ENCODE data around the gene NPAS2.

The NPAS2 gene

DNA sequence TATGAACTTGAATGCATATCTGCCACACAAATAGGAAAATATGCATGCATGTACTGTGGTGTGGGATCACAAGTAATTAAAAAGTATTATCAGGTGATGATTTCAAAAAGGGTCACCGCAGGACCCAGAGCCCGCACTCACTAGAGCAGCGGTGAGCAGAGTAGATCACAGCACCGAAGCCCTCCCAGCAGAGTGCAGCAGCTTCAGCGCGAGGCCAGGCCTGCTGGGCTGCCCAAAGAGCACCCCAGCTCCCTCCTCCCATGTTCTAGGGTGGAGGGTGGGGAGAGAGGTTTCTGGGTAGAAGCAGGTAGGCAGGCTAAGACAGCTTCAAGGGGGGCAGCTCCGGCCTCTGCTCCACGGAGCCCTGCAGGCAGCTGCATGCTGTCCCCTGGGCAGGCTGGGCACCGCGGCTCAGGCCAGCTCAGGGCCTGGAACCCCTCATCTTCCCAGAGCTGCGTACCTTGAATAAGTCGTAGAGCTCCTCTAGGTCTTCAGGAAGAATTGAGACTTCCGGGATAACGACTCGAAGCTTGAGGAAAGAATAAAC, 207.1 kb downstream of the NPAS2 start:
- no peak for DNase-seq

DNA sequence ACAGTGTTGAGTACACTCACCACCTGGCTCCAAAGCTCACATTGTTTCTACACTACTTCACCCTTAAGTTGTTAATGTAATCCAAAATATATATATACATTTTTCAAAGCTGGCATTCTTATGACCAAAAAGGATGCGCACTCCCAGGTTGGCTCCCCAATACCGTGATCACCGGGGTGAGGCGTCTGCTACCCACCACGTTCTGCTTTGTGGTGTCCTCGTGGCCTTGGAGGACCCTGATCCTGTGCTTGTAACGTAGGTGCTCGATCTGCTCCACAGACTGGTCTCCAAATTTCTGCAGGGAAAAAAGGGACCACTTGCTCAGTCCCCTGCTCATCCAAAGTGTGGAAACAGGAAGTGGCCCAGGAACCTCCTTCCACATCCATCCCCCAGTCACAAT, 207.9 kb downstream of the NPAS2 start:
- DNase-seq = no peak

DNA sequence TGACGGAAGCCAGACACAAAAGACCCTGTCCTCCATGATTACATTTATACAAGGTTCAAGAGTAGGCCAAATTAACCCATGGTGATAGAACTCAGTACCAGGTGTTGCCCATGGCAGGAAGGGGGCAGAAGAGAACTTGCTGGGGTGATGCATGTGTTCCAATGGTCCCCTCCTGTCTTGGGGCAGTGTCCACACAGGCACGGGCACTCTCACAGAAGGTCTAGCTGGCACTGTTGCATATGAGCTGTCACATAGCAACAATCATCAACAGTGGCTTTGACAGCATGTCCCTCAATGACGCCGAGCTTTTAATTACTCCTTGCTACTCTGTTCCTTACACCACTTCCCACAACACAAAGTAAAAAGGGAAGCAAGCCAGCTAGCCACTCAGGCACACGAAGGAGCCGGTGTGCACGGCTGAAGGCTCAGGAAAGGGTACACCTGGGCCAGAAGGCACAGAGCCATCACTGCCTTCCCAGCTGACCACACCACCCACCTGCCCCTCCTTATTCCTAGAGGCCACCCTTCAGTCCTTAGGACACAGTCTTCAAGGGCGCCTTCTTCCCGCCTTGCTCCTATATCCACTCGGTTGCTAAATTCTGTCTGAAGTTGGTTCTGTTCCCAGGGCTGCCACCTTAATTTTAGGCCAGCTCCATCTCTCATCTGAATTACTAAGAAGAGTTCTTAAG, 211.1 kb downstream of the NPAS2 start:
- DNase-seq = no peak

DNA sequence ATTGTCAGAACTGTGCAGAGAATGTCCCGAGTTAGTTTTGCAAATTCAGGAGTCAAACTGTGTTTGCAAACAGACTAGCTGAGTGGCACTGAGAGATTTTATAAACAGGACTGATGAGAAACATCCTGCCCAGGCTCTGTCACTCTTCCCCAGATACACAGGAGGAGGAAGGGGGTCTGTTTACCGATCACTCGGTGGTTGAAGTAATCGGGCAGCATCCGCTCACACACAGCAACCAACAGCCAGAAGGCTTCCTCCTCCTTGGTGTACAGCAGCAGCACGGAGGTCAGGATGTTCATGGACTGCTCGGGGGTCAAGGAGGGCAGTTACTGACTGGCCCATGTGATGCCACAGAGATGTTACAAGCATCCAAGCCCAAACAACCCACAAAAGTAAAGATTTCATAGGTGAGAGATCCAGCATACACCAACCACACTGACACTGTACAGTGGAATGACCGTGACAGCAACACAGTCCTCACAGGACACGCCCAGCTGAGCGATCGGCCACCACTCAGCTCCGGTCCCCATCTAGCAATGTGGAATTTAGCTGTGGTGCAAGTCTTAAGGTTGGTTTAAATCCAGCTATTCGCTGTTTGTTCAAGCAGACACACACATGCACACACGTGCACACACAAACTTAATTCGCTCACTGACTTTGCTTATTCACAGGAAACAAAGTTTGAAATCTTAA, 212.3 kb downstream of the NPAS2 start:
- DNase-seq = no peak

DNA sequence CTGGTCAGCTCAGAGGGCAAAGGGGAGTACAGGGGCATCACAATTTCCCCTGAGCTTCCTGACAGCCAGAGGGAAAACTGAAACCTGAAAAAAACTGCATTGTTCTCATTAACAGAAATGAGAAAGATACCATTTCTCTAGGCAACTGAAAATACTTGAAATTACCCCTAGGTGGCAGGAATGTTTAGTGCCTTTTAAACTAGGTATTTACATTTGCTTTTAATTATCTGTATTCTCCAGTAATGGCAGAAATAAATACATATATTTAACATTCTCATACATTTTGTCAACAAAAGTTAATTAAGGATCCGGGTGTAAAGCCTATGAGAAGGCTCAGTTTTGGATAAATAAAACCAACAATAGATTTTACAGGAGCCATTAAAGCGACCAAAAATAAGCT, 216.6 kb downstream of the NPAS2 start:
- DNase-seq = peak in 1 of 2 experiments; percentile 4

DNA sequence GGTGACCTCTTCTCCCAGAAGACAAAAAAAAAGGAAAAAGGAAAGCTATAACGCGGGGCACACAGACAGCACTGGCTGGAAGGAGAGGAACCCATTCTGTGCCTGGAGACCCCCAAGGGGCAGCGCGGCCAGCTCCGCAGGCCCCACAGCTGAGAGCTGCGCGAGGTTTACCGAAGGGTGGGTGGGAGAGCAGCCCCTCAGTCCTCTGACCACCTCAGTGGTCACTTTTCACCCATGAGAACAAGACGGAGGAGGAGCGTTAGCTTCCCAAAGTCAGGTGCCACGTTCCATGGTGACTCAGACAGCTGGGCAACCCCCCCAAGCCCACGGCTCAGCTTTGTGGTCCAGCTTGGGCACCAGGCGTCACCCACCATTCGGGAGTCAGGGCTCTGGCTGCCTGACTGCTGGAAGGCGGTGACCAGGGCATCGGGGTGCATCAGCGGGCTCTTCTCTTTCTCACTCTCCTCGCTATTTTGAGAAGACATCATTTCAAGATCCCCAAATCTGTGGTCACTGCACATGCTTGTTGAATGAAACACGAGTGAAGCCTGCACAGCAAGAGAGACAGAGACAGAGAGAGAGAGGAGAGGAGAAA, 217.3 kb downstream of the NPAS2 start:
- DNase-seq = no peak

DNA sequence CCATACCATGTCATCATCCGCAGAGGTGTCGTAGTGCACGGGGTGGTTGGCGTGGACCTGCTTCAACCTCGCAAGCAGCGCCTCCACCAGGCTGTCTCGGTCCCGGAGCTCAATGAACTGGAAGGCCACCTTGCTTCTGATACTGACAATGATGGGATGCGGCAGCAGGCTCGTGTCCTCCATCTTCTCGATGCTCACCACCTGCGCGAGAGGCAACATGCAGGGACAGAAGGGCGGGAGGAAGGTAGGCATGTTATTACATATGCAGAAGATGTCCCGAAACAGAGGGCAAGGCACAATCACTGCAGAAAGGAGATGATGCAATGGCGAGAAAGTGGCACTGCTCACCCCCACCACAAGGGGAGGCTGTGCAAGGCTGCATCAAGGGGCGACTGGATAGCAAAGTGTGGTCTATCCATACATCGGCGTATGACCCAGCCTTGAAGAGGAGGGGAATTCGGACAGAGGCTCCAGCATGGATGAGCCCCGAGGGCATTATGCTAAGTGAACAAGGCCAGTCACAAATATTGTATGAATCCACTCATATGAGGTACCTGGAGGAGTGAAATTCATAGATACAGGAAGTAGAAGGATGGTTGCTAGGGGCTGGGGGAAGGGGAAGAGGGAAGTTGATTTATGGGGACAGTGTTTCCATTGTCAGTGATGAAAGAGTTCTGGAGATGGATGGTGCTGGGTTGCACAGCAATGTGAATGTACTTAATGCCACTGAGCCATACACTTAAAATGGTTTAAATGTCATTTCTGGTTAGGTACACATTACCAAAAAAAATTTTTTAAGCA, 218.7 kb downstream of the NPAS2 start:
- peak in 1 of 2 experiments; percentile 4 for DNase-seq

DNA sequence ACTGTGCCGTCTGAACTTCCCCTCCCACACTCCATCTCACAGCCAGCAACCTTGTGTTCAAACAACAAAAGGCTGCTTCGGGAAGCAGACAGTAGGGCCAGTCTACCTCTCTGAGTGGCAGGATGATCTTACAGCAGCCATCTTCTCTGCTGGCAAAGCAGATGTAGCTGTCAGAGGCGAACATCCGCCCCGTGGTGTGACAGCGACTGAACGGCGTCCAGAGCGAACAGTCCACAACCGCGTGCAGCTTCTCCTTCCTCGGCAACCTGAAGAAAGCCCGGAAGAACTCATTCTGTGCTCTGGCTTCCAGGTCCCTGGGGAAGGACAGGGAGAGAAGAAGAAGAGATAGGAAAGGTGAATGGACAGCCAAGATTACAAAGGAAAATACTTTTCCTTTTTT, 220.1 kb downstream of the NPAS2 start:
- no peak for DNase-seq

DNA sequence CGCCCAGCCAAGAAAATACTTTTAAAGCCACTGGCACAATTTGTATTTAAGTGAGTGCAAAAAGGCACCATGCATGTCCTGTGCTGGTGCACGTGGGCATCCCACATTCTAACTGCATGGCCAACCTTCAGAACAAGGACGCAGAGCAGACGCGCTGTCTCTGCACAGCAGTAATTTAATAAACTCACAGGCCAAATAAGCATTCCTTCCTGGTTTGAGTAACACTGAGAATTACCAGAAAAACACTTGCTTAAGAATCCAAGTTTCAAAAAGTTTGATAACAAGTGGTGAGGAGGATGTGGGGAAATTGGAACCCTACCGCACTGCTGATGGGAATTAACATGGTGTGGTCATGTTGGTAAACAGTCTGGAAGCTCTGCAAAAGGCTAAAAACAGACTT, 220.8 kb downstream of the NPAS2 start:
- no peak for DNase-seq

DNA sequence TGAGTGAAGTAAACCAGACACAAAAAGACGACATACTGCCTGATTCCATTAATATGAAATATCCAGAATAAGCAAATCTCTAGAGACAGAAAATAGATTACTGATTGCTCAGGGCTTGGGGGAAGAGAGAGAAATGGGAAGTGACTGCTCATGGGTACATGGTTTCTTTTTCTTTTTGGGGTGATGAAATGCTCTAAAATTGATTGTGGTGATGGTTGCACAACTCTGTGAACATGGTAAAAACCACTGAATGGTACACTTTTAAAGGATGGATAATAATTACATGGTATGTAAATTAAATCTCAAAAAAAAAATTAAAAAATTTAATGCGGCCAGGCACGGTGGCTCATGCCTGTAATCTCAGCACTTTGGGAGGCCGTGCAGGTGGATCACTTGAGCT, 221.5 kb downstream of the NPAS2 start:
- DNase-seq = no peak

DNA sequence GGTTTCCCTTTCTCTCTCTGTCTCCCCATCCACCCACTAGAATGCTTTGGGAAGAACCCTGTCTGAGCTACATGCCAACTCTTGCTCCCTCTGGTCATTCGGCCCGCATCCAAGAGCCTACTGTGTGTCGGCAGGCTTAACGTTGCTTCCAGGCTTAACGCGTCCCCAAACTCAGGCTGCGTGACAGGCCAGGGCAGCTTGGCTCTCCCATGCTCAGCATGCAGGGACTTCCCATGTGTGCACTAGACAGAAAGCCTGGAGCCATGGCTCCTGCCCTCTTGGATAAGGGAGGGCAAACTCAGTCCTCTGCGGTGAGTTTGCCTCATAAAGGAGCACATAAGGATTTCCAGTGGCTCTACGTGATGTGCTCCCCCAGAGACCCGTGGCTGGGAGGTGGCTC, 225.4 kb downstream of the NPAS2 start:
- no peak for DNase-seq

Measured in NCI-H524 (cell line).